Mesenchymal stem cell (in vitro differentiated cells and primary cell): ENCODE measurements around the gene CACNA1C.

ENCODE experiments used
- DNase-seq: peaks from one replicate; pipeline ENCODE4 v3.0.0-alpha.2; 2013
- H2AFZ ChIP-seq: one replicate; pipeline ENCODE4 v1.6.1; 2013; ENCODE audit warnings: low read depth, mild to moderate bottlenecking, control low read depth, inconsistent platforms, low read length, moderate library complexity
- H2AK5ac ChIP-seq: 2 replicates; pipeline ENCODE4 v1.6.1; 2013; ENCODE audit warnings: low read length, moderate library complexity, mild to moderate bottlenecking, inconsistent platforms; ENCODE audit not compliant: severe bottlenecking
- H2BK120ac ChIP-seq: one replicate; pipeline ENCODE4 v1.6.1; 2013; ENCODE audit warnings: low read depth, mild to moderate bottlenecking, inconsistent platforms, low read length, moderate library complexity
- H2BK12ac ChIP-seq, 2 experiments: one replicate each; pipeline ENCODE4 v1.6.1; 2013; ENCODE audit warnings: inconsistent platforms in 2 of 2, low read length in 2 of 2, mild to moderate bottlenecking in 2 of 2, moderate library complexity in 2 of 2, control low read depth in 1 of 2
- H2BK15ac ChIP-seq: one replicate; pipeline ENCODE4 v1.6.1; 2013; ENCODE audit warnings: mild to moderate bottlenecking, low read depth, inconsistent platforms; ENCODE audit not compliant: poor library complexity, severe bottlenecking
- H2BK5ac ChIP-seq: 2 replicates; pipeline ENCODE4 v1.6.1; 2013; ENCODE audit warnings: low read depth, mild to moderate bottlenecking, low read length, control low read depth, inconsistent platforms; ENCODE audit not compliant: poor library complexity, severe bottlenecking
- H3K14ac ChIP-seq, 2 experiments: one replicate each; pipeline ENCODE4 v1.6.1; 2013; ENCODE audit warnings: inconsistent platforms in 2 of 2, low read length in 2 of 2, control low read depth in 1 of 2, mild to moderate bottlenecking in 1 of 2, moderate library complexity in 1 of 2
- H3K18ac ChIP-seq, 2 experiments: one replicate each; pipeline ENCODE4 v1.6.1; 2013; ENCODE audit warnings: inconsistent platforms in 2 of 2, low read length in 2 of 2, control low read depth in 1 of 2, low read depth in 1 of 2, mild to moderate bottlenecking in 1 of 2
- H3K23ac ChIP-seq, 2 experiments: one replicate each; pipeline ENCODE4 v1.6.1; 2013; ENCODE audit warnings: inconsistent platforms in 2 of 2, low read length in 2 of 2, mild to moderate bottlenecking in 2 of 2, moderate library complexity in 2 of 2, control low read depth in 1 of 2
- H3K27ac ChIP-seq: 2 replicates; pipeline ENCODE4 v1.5.1; 2013; ENCODE audit warnings: mild to moderate bottlenecking, moderate library complexity, low read length, control low read depth, inconsistent platforms; ENCODE audit not compliant: poor library complexity, severe bottlenecking
- H3K27me3 ChIP-seq, 2 experiments: 2 replicates each; pipeline versions ENCODE4 v1.6.1 to v1.7.0; 2013; ENCODE audit warnings: low read length in 2 of 2, mild to moderate bottlenecking in 2 of 2, moderate library complexity in 2 of 2, control low read depth in 1 of 2, inconsistent platforms in 1 of 2; ENCODE audit not compliant: control insufficient read depth in 1 of 2, insufficient read depth in 1 of 2
- H3K36me3 ChIP-seq, 2 experiments: 2 replicates each; pipeline versions ENCODE4 v1.6.1 to v1.7.0; 2013; ENCODE audit warnings: low read length in 2 of 2, control low read depth in 1 of 2, inconsistent platforms in 1 of 2, low read depth in 1 of 2, mild to moderate bottlenecking in 1 of 2; ENCODE audit not compliant: insufficient read depth in 2 of 2, control insufficient read depth in 1 of 2
- H3K4ac ChIP-seq, 2 experiments: one replicate each; pipeline ENCODE4 v1.6.1; 2013; ENCODE audit warnings: inconsistent platforms in 2 of 2, low read length in 2 of 2, mild to moderate bottlenecking in 2 of 2, moderate library complexity in 2 of 2, control low read depth in 1 of 2, low read depth in 1 of 2
- H3K4me1 ChIP-seq: 2 replicates; pipeline ENCODE4 v1.6.1; 2013; ENCODE audit warnings: low read depth, low read length, control low read depth; ENCODE audit not compliant: control insufficient read depth, insufficient read depth
- H3K4me2 ChIP-seq: 2 replicates; pipeline ENCODE4 v1.6.1; 2013; ENCODE audit warnings: low read length, mild to moderate bottlenecking, inconsistent platforms; ENCODE audit not compliant: poor library complexity, severe bottlenecking
- H3K4me3 ChIP-seq, 2 experiments: 2 replicates each; pipeline versions ENCODE4 v1.5.1 to v1.7.0; 2013; ENCODE audit warnings: low read length in 2 of 2, mild to moderate bottlenecking in 2 of 2, control low read depth in 1 of 2, low read depth in 1 of 2; ENCODE audit not compliant: insufficient read depth in 1 of 2
- H3K79me1 ChIP-seq: replicated peaks from 2 replicates; pipeline ENCODE4 v1.6.1; 2013; ENCODE audit warnings: mild to moderate bottlenecking, control low read depth, low read length, inconsistent platforms; ENCODE audit not compliant: poor library complexity, severe bottlenecking
- H3K9ac ChIP-seq: 2 replicates; pipeline ENCODE4 v1.7.0; 2013; ENCODE audit warnings: mild to moderate bottlenecking, low read length, moderate library complexity
- H3K9me3 ChIP-seq: 2 replicates; pipeline ENCODE4 v1.7.0; 2013; ENCODE audit warnings: mild to moderate bottlenecking, low read length; ENCODE audit not compliant: control insufficient read depth
- H4K8ac ChIP-seq: one replicate; pipeline ENCODE4 v1.6.1; 2013; ENCODE audit warnings: inconsistent platforms, mild to moderate bottlenecking, low read length, moderate library complexity
- H4K91ac ChIP-seq: one replicate; pipeline ENCODE4 v1.6.1; 2013; ENCODE audit warnings: mild to moderate bottlenecking, low read length, inconsistent platforms
- WGBS: methylation state at CpG from one replicate; pipeline ENCODE4 v1.1.7; 2013; ENCODE audit warnings: mixed read lengths; 5-methylcytosine and 5-hydroxymethylcytosine counted together

The CACNA1C gene

GRCh38 chr12:2224961-2225360 lies 172.2 kb downstream of the CACNA1C start:
- H2AK5ac ChIP-seq: no peak overlapping the region
- no peak overlapping the region for H3K9ac ChIP-seq
- no peak overlapping the region for H3K4me2 ChIP-seq
- H4K8ac ChIP-seq: no peak overlapping the region
- no peak overlapping the region for H3K18ac ChIP-seq
- no peak overlapping the region for H4K91ac ChIP-seq
- 93% methylated on average over 3 of the region's 4 CpGs for WGBS
- H3K4ac ChIP-seq: no peak overlapping the region
- no peak for DNase-seq
- H3K27me3 ChIP-seq: no peaks in the 10 kb centered on the region
- H3K23ac ChIP-seq: no peak overlapping the region
- H2BK5ac ChIP-seq: no peak overlapping the region
- H3K4me1 ChIP-seq: no peaks in the 10 kb centered on the region
- no peak overlapping the region for H2AFZ ChIP-seq
- H3K79me1 ChIP-seq: no peaks in the 10 kb centered on the region
- H3K14ac ChIP-seq: no peak overlapping the region
- no peak overlapping the region for H2BK15ac ChIP-seq
- H2BK120ac ChIP-seq: no peak overlapping the region
- H2BK12ac ChIP-seq: no peak overlapping the region
- H3K36me3 ChIP-seq: no peaks in the 10 kb centered on the region
- H3K9me3 ChIP-seq: no peaks in the 10 kb centered on the region
- no peak overlapping the region for H3K4me3 ChIP-seq
- H3K27ac ChIP-seq: no peak overlapping the region

- DNase-seq: peak; percentile 41
- WGBS: 0% methylated on average over 1 of the region's 2 CpGs
- H3K9ac ChIP-seq: no peak overlapping the region
Measured at GRCh38 chr12:2225696-2226095, 172.9 kb downstream of the CACNA1C start.

DNA sequence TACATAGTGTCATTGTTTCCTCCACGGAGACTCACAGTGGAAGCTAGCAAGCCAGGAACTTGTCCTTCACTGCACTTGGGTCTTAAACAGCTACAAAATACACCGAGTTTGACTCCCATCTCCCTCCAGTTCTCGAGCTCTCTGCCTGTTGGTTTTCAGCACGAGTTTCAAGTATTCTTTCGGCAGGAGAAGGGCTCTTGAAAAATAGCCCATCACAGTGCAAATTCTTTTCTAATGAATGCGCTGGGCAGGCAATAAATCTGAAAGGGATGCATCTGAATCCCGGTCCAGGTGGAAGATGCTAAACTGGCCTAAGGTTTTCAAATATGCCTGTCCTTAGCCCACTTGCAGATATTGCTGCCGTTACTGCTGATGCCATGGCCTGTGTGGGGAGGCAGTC lies 173.9 kb downstream of the CACNA1C start:
- H3K9ac ChIP-seq: no peak overlapping the region
- no peak overlapping the region for H2BK15ac ChIP-seq
- no peak overlapping the region for H3K4me3 ChIP-seq
- no peak overlapping the region for H2AK5ac ChIP-seq
- H3K4ac ChIP-seq: no peak overlapping the region
- peak; percentile 6 for DNase-seq
- H2AFZ ChIP-seq: no peak overlapping the region
- no peak overlapping the region for H2BK12ac ChIP-seq
- no peak overlapping the region for H2BK5ac ChIP-seq
- H3K23ac ChIP-seq: no peak overlapping the region
- no peaks in the 10 kb centered on the region for H3K4me1 ChIP-seq
- no peak overlapping the region for H4K91ac ChIP-seq
- peak overlapping the region in 1 of 2 experiments; percentile 44 for H3K14ac ChIP-seq
- no peak overlapping the region for H3K27ac ChIP-seq
- no peak overlapping the region for H4K8ac ChIP-seq
- H3K18ac ChIP-seq: no peak overlapping the region
- H3K4me2 ChIP-seq: no peak overlapping the region
- H3K79me1 ChIP-seq: no peaks in the 10 kb centered on the region
- WGBS: 41% methylated on average over 8 of the region's 8 CpGs
- H3K27me3 ChIP-seq: no peaks in the 10 kb centered on the region
- H3K36me3 ChIP-seq: no peaks in the 10 kb centered on the region
- H2BK120ac ChIP-seq: no peak overlapping the region
- H3K9me3 ChIP-seq: no peaks in the 10 kb centered on the region

More at GRCh38 chr12:2225696-2226095, 172.9 kb downstream of the CACNA1C start:
- no peak overlapping the region for H2AFZ ChIP-seq
- no peak overlapping the region for H2AK5ac ChIP-seq
- no peak overlapping the region for H3K14ac ChIP-seq
- H3K4me1 ChIP-seq: no peaks in the 10 kb centered on the region
- H2BK5ac ChIP-seq: no peak overlapping the region
- no peak overlapping the region for H3K4ac ChIP-seq
- H4K91ac ChIP-seq: no peak overlapping the region
- no peak overlapping the region for H3K18ac ChIP-seq
- H4K8ac ChIP-seq: no peak overlapping the region
- no peak overlapping the region for H2BK15ac ChIP-seq
- H3K23ac ChIP-seq: no peak overlapping the region
- no peak overlapping the region for H3K27ac ChIP-seq
- no peaks in the 10 kb centered on the region for H3K36me3 ChIP-seq
- H2BK12ac ChIP-seq: no peak overlapping the region
- no peak overlapping the region for H3K4me3 ChIP-seq
- H3K9me3 ChIP-seq: no peaks in the 10 kb centered on the region
- no peaks in the 10 kb centered on the region for H3K27me3 ChIP-seq
- no peaks in the 10 kb centered on the region for H3K79me1 ChIP-seq
- no peak overlapping the region for H2BK120ac ChIP-seq
- H3K4me2 ChIP-seq: no peak overlapping the region

GRCh38 chr12:2227360-2227759 lies 174.6 kb downstream of the CACNA1C start:
- H3K4me1 ChIP-seq: no peaks in the 10 kb centered on the region
- H2BK15ac ChIP-seq: no peak overlapping the region
- H3K79me1 ChIP-seq: no peaks in the 10 kb centered on the region
- no peak overlapping the region for H2BK12ac ChIP-seq
- H3K23ac ChIP-seq: no peak overlapping the region
- H3K4me3 ChIP-seq: no peak overlapping the region
- H2BK120ac ChIP-seq: no peak overlapping the region
- H3K27me3 ChIP-seq: no peaks in the 10 kb centered on the region
- H3K18ac ChIP-seq: no peak overlapping the region
- H3K36me3 ChIP-seq: no peaks in the 10 kb centered on the region
- DNase-seq: no peak
- no peak overlapping the region for H3K4me2 ChIP-seq
- H4K91ac ChIP-seq: no peak overlapping the region
- no peak overlapping the region for H3K4ac ChIP-seq
- no peak overlapping the region for H2AK5ac ChIP-seq
- H3K9ac ChIP-seq: no peak overlapping the region
- 74% methylated on average over 1 of the region's 1 CpG for WGBS
- H2AFZ ChIP-seq: no peak overlapping the region
- no peak overlapping the region for H4K8ac ChIP-seq
- H2BK5ac ChIP-seq: no peak overlapping the region
- H3K14ac ChIP-seq: no peak overlapping the region
- no peak overlapping the region for H3K27ac ChIP-seq
- no peaks in the 10 kb centered on the region for H3K9me3 ChIP-seq
